ENCODE data around the gene KRABD2.

KRABD2 gene

DNA sequence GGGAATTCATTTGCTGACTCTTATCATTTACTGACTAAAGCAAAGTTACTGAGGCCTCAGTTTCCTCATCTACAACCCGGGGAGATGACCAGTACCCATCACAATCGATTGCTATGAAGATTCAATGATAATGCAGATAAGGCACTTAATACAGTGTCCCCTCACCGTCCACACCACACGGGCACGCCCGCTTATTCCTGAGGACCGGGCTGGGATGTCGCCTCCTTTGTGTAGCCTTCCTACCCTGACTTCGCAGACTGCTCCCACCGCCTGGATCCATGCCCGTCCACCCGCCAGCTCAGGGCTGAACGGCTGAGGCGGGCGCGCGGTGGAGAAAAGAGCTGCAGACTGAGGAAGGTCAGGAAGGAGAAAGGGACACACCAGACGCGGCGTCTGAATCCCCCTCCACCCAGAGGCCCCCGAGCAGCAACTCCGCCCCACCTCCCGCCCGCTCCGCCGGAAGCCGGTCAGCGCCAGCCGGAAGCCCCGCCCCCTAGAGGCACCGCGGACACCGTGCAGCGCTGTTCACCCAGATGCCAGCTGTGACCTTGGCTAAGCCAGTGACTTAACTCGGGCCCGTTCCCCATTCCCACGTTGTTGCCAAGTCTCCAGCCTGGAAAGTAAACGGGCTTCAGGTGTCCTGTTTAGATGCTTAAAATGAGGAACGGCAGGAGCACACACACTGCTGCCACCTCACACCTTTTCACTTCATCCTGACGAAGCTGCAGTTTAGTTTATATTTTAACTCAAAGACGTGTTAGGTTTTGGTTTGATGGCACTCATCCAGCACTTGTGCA, at the start of gene KRABD2:
Gene KRABD2 (minus strand): TSS at position 434 of the 797 bp plus-strand sequence.
- TF ChIP-seq CTCF (IDR thresholded peaks at IDR 0.05): peak; percentile 58 to 79
- Histone ChIP-seq H3K27me3 (no peaks in the 10 kb centered on the region), H3K4me3 (peak within 1 kb of the TSS; percentile 60 to 81), H3K9me3 (no peaks in the 10 kb centered on the region), H3K36me3 (peaks cover 47% of the 10 kb centered on the region), H3K4me1 (peaks cover 4 to 29% of the 10 kb centered on the region in 2 donors), H3K27ac (peak within 1 kb of the TSS; percentile 80 to 94)
- peak; percentile 79 for DNase-seq (ENCODE audit: low spot score)

GRCh38 chr17:8421571-8421970, 45.1 kb upstream of the KRABD2 start:
- Histone ChIP-seq H3K4me1 (peaks cover 0 to 6% of the 10 kb centered on the region in 2 donors), H3K27me3 (no peaks in the 10 kb centered on the region), H3K36me3 (no peaks in the 10 kb centered on the region), H3K27ac (no peak overlapping the region), H3K4me3 (no peak overlapping the region), H3K9me3 (peaks cover 0 to 4% of the 10 kb centered on the region in 2 donors)
- no peak for DNase-seq (ENCODE audit: low spot score)
- no peak for TF ChIP-seq CTCF (IDR thresholded peaks at IDR 0.05)

DNA sequence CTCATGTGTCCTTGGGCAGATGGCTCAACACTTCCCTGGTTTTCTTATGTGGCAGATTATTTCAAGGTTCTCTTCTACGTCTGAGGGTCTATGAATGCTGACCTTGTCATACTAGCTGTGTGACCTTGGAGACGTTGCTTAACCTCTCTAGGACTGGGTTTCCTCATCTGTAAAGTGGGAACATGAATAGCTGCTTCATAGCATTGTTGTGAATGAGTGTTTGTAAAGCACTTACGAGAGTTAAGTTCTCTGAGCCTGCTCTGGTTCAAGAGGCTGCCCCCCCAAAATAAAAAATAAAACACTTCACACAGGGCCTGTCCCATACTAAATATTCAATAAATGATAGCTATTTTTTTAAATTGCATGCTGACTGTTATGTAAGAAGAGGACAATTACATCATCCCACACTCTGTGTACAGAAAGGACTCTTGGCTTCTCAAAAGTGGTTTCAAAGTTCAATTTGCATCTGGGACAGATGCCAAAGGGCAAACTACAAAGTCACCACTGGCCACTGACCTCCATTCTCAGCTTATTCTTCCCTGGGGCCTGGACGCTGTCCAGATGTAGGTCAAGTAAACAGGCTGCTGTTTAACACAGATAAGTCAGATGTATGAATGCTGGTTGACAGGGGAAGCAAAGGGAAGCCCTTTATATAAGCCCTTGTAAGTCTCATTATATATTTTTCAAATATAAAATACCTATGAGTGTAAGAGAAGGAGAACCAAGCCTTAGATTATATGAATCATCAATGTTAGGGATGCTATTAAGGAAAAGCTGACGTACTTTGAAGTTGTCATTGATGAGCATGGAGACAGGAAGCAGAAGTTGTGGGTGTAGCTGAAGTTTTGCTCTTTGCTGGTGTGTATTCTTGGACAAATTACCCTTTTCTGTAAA, 43.8 kb upstream of the KRABD2 start:
- peaks cover 0 to 6% of the 10 kb centered on the region in 2 donors for H3K4me1 ChIP-seq
- peak overlapping the region; percentile 19 to 49 for H3K27ac ChIP-seq
- no peak overlapping the region for H3K4me3 ChIP-seq
- H3K27me3 ChIP-seq: no peaks in the 10 kb centered on the region
- TF ChIP-seq CTCF (IDR thresholded peaks at IDR 0.05): no peak
- peaks cover 0 to 4% of the 10 kb centered on the region in 2 donors for H3K9me3 ChIP-seq
- H3K36me3 ChIP-seq: no peaks in the 10 kb centered on the region
- DNase-seq (ENCODE audit: low spot score): peak; percentile 64

DNA sequence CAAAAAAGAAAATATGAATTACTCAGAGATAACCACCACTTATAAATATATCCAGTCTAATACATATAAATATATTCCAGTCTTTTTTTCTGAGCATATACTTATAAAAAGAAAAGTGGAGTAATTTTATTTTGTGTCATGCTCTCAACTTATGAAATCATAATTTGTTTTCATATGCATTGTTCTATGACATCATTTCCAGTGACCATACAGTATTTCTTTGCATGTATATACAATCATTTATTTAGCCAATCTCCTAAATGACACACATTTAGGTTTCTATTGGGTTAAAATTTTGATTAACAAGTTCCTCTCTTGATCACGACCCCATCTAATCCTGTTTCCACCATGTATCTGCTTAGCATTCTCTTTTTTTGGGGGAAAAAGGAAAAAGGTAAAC, 42.8 kb upstream of the KRABD2 start:
- peaks cover 0 to 6% of the 10 kb centered on the region in 2 donors for H3K4me1 ChIP-seq
- H3K9me3 ChIP-seq: no peaks in the 10 kb centered on the region
- DNase-seq (ENCODE audit: low spot score): no peak
- H3K27ac ChIP-seq: no peak overlapping the region
- no peaks in the 10 kb centered on the region for H3K27me3 ChIP-seq
- H3K4me3 ChIP-seq: no peak overlapping the region
- H3K36me3 ChIP-seq: no peaks in the 10 kb centered on the region
- no peak for TF ChIP-seq CTCF (IDR thresholded peaks at IDR 0.05)

GRCh38 chr17:8418471-8418870, 42.0 kb upstream of the KRABD2 start:
- TF ChIP-seq CTCF (IDR thresholded peaks at IDR 0.05): no peak

More at GRCh38 chr17:8418471-8418870, 42.0 kb upstream of the KRABD2 start:
- H3K27me3 ChIP-seq: no peaks in the 10 kb centered on the region
- H3K27ac ChIP-seq: no peak overlapping the region
- H3K9me3 ChIP-seq: no peaks in the 10 kb centered on the region
- no peak overlapping the region for H3K4me3 ChIP-seq
- no peak for DNase-seq (ENCODE audit: low spot score)
- H3K36me3 ChIP-seq: no peaks in the 10 kb centered on the region
- peaks cover 0 to 6% of the 10 kb centered on the region in 2 donors for H3K4me1 ChIP-seq

Measured in right atrium auricular region (tissue), 2 donors.